GM18502 (cell line): ENCODE measurements around the gene KLHDC7B.

Experiments used
- ATAC-seq: cut with Tn5 transposase; IDR thresholded peaks from one replicate; pipeline ENCODE4 v1.9.1; 2021; ENCODE audit warnings: mild to moderate bottlenecking; ENCODE audit not compliant: unreplicated experiment, poor library complexity

The KLHDC7B gene

DNA sequence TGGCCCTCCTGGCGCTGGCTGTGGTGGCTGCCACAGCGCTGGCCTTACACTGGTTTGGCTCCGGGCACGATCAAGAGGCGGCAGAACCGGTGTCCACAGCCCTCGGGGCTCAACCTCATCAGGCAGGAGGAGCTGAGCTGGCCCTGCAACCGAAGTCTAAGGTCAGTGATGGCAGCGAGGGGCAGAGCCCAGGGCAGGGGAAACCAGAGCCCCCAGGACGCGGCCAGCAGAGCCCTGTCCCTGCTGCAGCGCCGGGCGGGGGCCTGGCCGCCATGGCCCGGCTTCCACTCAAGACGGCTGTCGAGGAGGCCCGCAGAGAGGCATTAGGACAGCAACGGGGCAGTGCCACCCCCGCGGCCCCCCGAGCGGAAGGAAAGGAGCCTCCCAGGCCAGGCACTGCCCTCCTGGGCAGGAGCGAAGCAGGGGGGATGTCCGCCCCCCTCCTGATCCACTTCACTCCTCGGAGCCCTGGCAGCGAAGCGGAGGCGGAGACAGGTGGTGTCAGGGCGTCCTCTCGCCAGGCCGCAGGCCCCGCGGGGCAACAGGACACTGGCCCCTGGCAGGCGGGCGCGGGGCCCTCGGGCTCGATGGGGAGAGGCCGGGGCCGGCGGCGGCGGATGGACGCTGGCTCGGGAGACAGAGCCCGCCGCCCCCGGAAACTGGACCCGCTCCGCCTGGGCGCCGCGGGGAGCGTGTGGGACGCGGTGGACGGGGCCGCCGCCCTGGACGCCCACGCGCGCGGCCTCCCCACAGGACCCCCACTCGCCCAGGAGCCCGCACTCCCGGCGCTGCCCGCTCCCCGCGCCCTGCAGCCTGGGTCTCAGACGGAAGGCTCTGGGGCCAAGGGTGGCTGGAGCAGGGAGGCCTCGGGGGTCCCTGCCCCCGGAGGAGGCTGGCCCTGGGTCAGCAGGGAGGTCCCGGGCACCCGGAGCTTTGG, 895 bp downstream of the KLHDC7B start:
- no peak for ATAC-seq

DNA sequence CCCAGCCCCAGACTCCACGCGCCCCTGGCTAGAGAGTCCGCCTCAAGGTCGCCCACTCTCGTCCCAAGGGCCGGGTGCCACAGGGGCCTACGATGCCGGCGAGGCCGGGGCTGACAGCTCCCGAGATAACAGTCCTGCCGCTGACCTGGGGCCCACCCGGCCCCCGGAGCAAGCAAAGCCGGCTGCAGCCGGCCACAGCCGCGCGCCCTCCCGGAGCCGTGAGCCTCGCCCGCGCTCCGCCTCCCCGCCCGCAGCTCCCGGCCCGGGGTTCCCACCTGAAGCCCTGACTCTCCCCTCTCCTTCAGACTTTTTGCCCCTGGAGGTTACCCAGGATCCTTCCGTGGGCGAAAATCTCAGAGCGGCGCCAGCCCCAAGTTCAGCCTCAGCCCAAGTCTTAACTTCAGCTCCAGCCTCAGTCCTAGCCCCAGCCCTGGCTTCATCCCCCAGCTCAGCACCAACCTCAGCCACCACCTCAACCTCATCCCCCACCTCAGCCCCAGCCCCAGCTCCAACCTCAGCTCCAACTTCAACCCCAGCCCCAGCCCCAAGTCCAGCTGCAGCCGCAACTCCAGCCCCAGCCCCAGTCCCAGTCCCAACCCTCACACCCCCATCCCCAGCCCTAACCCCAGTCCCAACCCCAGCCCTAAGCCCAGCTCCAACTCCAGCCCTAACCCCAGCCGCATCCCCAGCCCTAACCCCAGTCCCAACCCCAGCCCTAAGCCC, 1.7 kb downstream of the KLHDC7B start:
- no peak for ATAC-seq

DNA sequence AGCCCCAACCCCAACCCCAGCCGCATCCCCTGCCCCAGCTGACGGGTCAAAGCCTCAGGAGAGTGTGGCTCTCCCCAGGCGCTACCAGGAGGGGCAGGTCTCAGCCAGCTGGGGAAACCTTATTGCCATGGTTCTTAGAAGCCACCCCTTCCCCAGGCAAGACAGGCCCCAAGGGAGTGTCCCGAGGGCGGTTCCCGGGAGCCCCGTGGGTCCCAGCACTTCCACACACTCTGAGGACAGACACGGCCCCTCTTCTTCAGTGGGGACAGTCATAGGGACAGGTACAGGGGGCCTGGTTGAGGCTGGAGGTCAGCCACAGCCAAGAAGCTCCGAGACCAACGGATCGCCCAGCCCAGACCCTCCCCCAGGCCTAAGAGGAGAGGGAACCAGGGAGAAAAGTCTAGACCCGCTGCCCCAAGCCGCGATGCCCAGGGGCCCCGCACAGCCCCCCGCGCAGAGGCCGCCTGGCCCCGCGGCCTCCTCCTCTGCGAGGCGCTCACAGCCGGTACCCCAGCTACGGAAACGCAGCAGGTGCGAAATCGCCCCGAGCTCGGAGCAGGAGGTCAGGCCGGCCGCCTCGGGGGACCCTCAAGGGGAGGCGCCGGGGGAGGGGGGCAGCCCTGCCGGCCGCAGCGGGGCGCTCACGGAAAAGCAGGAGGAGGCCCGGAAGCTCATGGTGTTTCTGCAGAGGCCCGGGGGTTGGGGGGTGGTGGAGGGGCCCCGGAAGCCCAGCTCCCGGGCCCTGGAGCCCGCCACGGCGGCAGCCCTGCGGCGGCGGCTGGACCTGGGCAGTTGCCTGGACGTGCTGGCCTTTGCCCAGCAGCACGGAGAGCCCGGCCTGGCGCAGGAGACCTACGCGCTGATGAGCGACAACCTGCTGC, 2.6 kb downstream of the KLHDC7B start:
- no peak for ATAC-seq

DNA sequence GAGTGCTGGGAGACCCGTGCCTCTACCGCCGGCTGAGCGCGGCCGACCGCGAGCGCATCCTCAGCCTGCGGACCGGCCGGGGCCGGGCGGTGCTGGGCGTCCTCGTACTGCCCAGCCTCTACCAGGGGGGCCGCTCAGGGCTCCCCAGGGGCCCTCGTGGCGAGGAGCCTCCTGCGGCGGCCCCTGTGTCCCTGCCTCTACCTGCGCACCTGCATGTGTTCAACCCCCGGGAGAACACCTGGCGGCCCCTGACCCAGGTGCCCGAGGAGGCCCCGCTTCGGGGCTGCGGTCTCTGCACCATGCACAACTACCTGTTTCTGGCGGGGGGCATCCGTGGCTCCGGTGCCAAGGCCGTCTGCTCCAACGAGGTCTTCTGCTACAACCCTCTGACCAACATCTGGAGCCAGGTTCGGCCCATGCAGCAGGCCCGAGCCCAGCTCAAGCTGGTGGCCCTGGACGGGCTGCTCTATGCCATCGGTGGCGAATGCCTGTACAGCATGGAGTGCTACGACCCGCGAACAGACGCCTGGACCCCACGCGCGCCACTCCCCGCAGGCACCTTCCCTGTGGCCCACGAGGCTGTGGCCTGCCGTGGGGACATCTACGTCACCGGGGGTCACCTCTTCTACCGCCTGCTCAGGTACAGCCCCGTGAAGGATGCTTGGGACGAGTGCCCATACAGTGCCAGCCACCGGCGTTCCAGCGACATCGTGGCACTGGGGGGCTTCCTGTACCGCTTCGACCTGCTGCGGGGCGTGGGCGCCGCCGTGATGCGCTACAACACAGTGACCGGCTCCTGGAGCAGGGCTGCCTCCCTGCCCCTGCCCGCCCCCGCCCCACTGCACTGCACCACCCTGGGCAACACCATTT, 3.5 kb downstream of the KLHDC7B start:
- ATAC-seq, result no peak

DNA sequence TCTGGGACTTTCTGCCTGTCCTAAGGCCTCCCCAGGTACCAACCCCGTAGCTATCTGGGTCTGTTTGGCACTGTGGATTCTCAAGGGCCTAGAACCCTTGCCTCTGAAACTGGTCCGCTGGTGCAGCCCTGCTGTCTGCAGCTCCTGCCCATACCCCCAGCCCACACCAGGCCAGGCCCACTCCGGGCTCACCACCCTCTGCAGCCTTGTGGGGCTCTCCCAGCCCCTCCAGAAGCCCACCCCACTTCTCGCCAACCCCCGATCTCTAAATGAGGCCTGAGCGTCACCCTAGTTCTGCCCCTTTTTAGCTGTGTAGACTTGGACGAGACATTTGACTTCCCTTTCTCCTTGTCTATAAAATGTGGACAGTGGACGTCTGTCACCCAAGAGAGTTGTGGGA, 4.7 kb downstream of the KLHDC7B start:
- no peak for ATAC-seq

DNA sequence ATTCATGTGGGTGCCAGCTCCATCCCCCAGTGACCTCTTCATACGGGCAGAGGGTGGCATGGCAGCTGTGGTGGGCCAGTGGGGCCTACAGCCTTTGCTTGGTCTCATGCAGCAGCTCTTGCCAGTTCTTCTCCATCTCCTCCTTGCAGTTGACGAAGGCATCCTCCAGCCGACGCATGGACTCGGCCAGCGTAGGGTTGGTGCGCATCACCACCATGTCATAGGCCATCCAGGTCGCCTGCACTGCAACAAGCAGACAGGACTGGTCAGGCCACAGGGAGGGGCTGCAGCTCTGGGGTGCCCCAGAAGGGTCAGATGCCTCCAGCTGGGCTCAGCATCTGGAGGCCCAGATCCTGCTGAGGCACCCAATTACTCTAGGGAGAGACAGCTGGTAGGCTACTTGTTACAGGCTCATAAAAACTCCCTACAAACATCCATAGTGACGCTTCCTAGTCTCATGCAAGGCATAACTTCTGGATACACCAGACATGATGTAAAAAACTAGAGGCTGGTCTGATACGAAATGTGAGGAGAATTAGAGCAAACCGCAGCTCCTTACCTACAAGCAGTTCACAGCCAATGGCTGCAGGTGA, 5.6 kb downstream of the KLHDC7B start:
- no peak for ATAC-seq

DNA sequence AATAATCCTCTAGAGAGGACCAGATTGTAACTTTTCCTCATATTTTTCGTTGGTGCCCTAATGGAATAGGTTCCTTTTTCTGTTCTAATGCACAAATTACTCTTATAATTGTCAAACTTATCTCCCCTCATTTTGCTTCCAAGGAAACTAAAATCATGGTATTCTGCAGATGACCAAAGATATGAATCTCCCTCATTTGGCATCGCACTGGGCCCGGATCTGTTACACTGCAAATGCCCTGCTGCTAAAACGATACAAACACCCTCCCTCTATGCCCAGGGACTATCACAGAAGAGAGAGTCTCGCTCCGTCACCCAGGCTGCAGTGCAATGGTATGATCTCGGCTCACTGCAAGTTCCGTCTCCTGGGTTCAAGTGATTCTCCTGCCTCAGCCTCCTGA, 7.6 kb downstream of the KLHDC7B start:
- ATAC-seq, result no peak

DNA sequence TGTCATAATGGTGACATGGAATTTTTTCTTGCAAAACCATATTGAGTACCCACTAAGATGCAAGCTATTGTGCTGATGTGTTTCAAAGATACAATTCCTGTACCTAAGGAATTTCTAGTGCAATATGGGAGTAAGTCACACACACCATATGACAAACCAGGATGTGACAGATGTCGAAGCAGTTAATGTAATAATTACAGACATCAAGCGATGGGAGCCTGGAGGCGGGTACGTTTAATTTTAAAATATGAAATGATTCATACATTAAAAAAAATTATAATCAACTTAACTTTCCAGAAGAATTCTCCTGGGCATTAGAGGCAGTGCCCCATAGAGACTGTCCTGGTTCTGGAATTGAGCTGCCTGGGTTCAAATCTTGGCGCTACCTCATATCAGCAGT, 11.0 kb downstream of the KLHDC7B start:
- no peak for ATAC-seq

DNA sequence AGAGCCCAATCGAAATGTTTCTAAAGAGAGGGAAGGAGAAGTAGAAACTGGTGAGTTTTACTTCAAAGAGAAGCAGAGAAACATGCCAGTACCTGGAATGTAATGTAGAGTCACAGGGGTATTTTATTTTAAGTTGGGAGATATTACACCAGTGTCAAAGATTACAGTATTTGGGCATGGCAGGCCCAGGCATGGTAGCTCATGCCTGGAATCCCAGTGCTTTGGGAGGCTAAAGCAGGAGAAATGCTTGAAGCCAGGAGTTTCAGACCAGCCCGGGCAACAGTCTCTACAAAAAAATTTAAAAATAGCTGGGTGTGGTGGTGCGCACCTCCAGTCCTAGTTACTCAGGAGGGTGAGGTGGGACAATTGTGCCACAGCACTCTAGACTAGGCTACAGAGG, 14.3 kb downstream of the KLHDC7B start:
- no peak for ATAC-seq

DNA sequence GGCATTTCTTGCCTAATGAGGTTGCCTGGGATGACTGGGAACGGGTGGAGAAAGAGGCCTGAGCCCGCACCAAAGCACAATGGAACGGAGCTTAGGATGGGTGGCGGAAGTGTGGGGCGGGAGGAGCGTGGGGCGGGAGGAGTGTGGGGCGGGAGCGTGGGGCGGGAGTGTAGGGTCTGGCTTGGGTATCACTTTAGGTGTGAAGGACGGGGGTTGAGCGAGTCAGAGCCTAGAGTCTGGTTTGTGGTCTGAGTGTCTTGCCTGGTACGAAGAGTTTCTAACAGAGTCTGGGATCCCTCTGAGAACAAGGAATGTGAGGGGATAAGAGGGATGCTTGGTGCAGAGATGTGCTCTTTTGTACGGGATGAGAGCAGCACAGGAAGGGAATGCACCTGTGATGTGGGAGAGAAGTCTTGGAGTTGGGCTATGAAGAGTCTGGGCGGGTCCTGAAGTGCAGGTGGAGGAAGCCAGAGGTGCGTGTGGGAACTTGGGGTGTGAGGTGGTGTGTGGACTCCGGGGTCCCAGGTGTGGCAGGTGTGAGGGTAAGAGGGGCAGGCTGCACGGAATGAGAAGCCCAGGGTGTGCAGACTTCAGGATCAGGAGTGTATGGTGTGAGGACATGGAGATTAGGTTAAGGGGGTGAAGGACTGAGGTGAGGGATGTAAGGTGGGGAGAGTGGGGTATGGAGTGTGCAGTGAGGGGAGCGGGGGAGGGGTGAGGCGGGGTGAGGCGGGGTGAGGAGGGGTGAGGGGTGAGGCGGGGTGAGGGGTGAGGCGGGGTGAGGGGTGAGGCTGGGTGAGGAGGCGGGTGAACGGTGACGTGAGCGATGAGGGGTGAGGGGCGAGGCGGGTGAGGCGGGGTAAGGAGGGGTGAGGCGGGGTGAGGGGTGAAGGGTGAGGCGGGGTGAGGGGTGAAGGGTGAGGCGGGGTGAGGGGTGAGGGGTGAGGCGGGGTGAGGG, 16.0 kb downstream of the KLHDC7B start:
- ATAC-seq, result no peak

DNA sequence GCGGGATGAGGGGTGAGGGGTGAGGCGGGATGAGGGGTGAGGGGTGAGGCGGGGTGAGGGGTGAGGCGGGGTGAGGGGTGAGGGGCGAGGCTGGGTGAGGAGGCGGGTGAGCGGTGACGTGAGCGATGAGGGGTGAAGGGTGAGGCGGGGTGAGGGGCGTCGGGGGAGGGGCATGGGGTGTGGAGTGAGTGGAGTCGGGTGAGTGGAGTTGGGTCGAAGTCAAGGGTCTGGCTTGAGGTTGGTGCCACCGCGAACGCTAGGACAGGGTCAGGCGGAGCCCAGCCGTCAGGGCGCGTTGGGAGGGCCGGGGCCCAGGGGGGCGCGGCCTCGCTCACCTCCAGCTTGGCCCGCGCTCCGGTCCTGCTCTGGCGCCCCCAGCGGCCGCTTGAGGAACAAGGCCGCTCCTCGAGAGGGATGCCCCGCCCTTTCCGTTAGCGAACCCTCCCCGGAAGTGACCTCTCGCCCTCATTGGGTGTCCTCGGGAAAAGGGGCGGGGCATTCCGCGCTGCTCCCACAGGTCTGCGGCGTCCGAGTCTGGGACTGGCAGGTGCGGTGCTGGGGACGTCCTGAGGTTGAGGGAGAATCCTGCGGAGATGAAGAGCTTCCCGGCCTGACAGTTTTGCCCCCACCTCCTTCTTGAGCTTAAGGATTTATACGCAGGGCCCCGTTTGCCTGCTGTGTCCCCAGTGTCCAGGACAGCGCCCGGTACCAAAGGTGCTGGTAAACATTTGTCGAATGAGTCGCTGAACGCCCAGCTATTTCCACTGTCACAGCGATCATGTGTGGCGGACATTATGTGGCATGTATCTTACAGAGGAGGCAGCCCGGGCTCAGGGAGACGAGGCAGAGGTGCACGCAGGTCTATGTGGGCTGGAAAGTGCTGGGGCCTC, 17.1 kb downstream of the KLHDC7B start, which contains the start of gene SYCE3:
Gene SYCE3, minus strand, starts transcription at position 397 of the 890 bp plus-strand sequence. CDS start 6,514 bp downstream, outside the sequence.
- peak; percentile 93 for ATAC-seq

DNA sequence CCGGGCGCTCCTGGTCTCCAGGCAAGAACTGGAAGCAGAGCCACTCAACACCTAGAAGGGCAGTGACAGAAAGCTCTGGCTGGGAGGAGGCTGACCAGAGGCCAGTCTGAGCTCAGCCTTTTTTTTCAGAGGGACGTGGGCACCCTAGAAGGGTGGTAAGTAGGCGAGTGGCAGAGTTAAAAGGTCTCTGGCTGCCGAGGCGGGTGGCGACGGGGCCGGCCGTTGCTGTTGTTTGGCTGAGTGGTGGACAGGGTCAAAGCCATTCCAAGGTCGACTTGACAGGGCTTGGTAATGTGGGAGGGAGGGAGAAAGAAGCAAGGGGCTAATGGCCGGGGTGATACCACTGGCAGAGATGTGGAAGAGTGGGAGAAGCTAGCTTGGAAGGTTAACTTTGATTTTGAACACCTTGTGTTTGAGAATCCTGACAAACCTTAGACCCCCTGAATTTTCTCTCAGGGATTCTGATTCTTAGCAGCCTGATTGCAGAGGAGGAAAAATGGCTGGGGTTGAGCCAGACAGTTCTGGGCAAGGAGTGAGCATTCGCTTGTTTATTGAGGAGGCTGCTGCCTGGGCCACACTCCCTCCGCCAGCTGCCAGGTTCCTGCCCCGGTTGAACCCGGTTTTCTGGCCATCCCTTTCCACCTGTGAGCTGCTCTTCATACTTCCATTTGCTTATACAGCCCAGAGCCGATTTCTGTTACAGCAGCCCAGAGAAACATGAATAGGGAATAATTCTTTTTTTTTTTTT, 17.9 kb downstream of the KLHDC7B start:
- no peak for ATAC-seq

DNA sequence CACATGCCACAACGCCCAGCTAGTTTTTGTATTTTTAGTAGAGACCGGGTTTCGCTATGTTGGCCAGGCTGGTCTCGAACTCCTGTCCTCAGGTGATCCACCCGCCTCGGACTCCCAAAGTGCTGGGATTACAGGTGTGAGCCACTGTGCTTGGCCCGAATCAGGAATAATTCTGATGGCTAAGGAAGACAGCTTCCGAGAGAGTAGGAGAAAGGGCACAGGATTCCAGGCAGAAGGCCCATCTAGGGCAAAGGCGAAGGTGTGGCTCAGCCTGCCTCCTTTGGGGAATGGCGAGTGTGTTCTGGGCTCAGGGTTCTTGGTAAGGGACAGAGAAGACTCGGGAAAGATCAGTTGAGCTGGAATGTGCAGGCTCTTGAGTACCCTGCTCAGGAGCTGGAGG, 18.6 kb downstream of the KLHDC7B start:
- ATAC-seq, result no peak

DNA sequence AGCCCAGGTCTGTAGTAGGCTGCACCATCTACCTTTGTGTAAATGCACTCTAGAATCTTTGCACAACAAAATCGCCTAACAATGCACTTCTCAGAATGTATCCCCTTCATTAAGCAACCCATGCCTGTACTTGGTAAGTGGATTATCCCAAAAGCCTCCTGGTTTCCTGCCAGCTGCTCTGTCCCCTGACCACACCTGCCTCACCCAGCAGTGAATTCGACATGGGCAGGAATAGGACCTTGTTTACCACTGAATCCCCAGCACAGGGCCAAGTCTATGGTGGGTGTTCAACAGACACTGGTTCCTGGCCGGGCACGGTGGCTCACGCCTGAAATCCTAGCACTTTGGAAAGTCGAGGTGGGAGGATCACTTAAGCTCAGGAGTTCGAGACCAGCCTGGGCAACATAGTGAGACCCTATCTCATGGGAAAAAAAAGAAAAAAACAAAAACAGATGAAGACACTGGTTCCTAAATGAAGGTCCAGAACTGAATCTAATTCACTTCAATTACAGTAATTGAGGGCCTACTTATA, 22.1 kb downstream of the KLHDC7B start:
- no peak for ATAC-seq

DNA sequence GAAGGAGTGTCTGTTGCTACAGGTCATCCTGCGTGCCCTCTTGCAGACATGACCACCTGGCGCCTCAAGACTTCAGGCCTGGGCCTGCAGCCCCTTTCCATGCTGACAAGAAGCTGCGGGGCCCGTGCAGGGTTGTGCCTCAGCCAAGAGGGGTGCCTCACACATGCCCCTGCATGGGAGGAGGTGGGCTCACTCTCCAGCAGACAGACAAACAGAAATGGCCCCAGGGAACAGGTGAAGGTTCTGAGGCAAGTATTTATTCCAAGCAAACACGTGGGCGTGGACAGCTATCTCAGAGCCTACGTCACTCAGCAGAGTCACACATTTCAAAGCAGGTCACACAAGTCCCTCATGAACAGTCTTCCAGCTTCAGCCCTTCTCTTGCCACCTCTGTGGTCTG, 22.9 kb downstream of the KLHDC7B start:
- no peak for ATAC-seq

DNA sequence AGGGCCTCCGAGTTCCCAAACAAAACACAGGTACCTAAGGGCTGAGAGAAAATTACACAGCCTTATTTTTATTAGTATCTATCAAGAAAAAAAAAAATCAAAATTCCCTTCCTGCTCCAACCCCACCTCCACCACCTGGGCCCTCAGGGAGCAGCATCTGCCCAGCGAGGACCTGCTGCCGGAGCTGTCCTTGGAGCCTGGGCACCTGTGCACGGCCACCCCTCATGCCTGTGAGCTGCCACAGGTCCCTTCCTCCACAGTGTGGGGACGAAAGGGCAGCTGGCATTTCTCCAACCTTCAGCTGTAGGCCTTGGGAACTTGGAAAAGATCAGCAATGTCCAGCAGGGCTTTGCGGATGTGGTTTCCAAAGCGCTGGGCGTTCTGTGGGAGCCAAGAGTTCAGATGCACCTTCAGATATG, 23.4 kb downstream of the KLHDC7B start:
- no peak for ATAC-seq
